ENCODE data around the gene MROH2B.

GRCh38 chr5:40999142-40999541, 72.0 kb downstream of the MROH2B start:
- no peak for TF ChIP-seq POLR2A (IDR thresholded peaks at IDR 0.05; ENCODE audit: low read depth, low read length)
- TF ChIP-seq POLR2AphosphoS5 (IDR thresholded peaks at IDR 0.05; ENCODE audit: low read depth, low read length) = no peak
- TF ChIP-seq TAF1 (IDR thresholded peaks at IDR 0.05; ENCODE audit: low read depth, low read length) = no peak
- no peak for TF ChIP-seq POU2F2 (IDR thresholded peaks at IDR 0.05; ENCODE audit: low read depth, low read length)
